CD14-positive monocyte (primary cell): ENCODE results near the gene EPOP. TPM values are rescaled to one million over a fixed set of nuclear protein-coding genes. Genes with fewer than 3 reads are reported as not detected.

ENCODE experiments used
- DNase-seq, 3 donors: peaks; one replicate each; pipeline ENCODE4 v3.0.0-alpha.2; 2011 to 2022
- H2AFZ ChIP-seq: 2 replicates; pipeline ENCODE4 v1.6.0; 2012; ENCODE audit warnings: mild to moderate bottlenecking, low read depth, low read length, inconsistent platforms; ENCODE audit not compliant: insufficient read depth, poor library complexity, severe bottlenecking
- H3K27ac ChIP-seq, 2 donors: 1 replicate in 1 of 2; 2 replicates in 1 of 2; pipeline ENCODE4 v1.5.1; 2012 to 2013; ENCODE audit warnings: low read length in 2 of 2, control low read depth in 1 of 2, inconsistent platforms in 1 of 2, low read depth in 1 of 2, mild to moderate bottlenecking in 1 of 2
- H3K27me3 ChIP-seq, 2 donors: one replicate each; pipeline versions ENCODE4 v1.6.0 to v1.6.1; 2011 to 2013; ENCODE audit warnings: low read length in 2 of 2; ENCODE audit not compliant: control insufficient read depth in 2 of 2, insufficient read depth in 2 of 2
- H3K36me3 ChIP-seq, 2 donors: replicated peaks in 1 of 2; 1 replicate in 1 of 2; 2 replicates in 1 of 2; pipeline versions ENCODE4 v1.5.1 to v1.6.1; 2012 to 2013; ENCODE audit warnings: low read length in 2 of 2, control low read depth in 1 of 2, inconsistent platforms in 1 of 2, mild to moderate bottlenecking in 1 of 2; ENCODE audit not compliant: insufficient read depth in 2 of 2, control insufficient read depth in 1 of 2
- H3K4me1 ChIP-seq, 2 donors: 1 replicate in 1 of 2; 2 replicates in 1 of 2; pipeline versions ENCODE4 v1.5.1 to v1.6.1; 2012 to 2013; ENCODE audit warnings: low read length in 2 of 2, control low read depth in 1 of 2, inconsistent platforms in 1 of 2, mild to moderate bottlenecking in 1 of 2, moderate library complexity in 1 of 2; ENCODE audit not compliant: insufficient read depth in 2 of 2, control insufficient read depth in 1 of 2
- H3K4me2 ChIP-seq: replicated peaks from 2 replicates; pipeline ENCODE3; 2012; ENCODE audit warnings: low read length, moderate library complexity, mild to moderate bottlenecking; ENCODE audit not compliant: poor library complexity, severe bottlenecking; ENCODE audit errors: extremely low read depth
- H3K4me3 ChIP-seq, 3 experiments: fragments of 200-600 bp in 1 of 3; sonication (generic) in 1 of 3; replicated peaks in 1 of 3; 1 replicate in 2 of 3; 2 replicates in 1 of 3; pipeline ENCODE4 v1.5.1; 2011 to 2013; ENCODE audit warnings: low read length in 3 of 3, mild to moderate bottlenecking in 3 of 3, control low read depth in 2 of 3, low read depth in 2 of 3, inconsistent platforms in 1 of 3, moderate library complexity in 1 of 3
- H3K79me2 ChIP-seq: 2 replicates; pipeline ENCODE4 v1.6.0; 2012; ENCODE audit warnings: mild to moderate bottlenecking, control low read depth, inconsistent platforms, low read length, moderate library complexity; ENCODE audit not compliant: insufficient read depth
- H3K9ac ChIP-seq: 2 replicates; pipeline ENCODE4 v1.6.0; 2017; ENCODE audit warnings: low read length, mild to moderate bottlenecking; ENCODE audit not compliant: insufficient read depth, poor library complexity, severe bottlenecking
- H3K9me3 ChIP-seq, 2 donors: replicated peaks in 1 of 2; 1 replicate in 1 of 2; 2 replicates in 1 of 2; pipeline versions ENCODE4 v1.5.1 to v1.6.1; 2012 to 2013; ENCODE audit warnings: low read length in 2 of 2, control low read depth in 1 of 2; ENCODE audit not compliant: control insufficient read depth in 1 of 2, insufficient read depth in 1 of 2
- H4K20me1 ChIP-seq: 2 replicates; pipeline ENCODE4 v1.6.0; 2012; ENCODE audit warnings: mild to moderate bottlenecking, low read length, control low read depth, moderate library complexity; ENCODE audit not compliant: insufficient read depth
- H3K27ac Mint-ChIP-seq, 7 donors: one replicate each; pipeline ENCODE4 v1.8.0; 2020; ENCODE audit warnings: mild to moderate bottlenecking in 7 of 7, mixed read lengths in 7 of 7, moderate library complexity in 6 of 7, inconsistent platforms in 2 of 7
- H3K27me3 Mint-ChIP-seq, 3 donors: one replicate each; pipeline ENCODE4 v1.8.0; 2021 to 2022; ENCODE audit warnings: low read depth in 3 of 3, mild to moderate bottlenecking in 3 of 3, mixed read lengths in 3 of 3, moderate library complexity in 3 of 3, inconsistent platforms in 1 of 3
- H3K36me3 Mint-ChIP-seq, 2 donors: one replicate each; pipeline ENCODE4 v1.8.0; 2020; ENCODE audit warnings: mixed read lengths in 2 of 2, inconsistent platforms in 1 of 2, mild to moderate bottlenecking in 1 of 2
- H3K4me1 Mint-ChIP-seq: one replicate; pipeline ENCODE4 v1.8.0; 2020; ENCODE audit warnings: mild to moderate bottlenecking, mixed read lengths
- H3K4me3 Mint-ChIP-seq, 2 donors: one replicate each; pipeline ENCODE4 v1.8.0; 2020; ENCODE audit warnings: mild to moderate bottlenecking in 2 of 2, mixed read lengths in 2 of 2, moderate library complexity in 1 of 2
- H3K9me3 Mint-ChIP-seq, 7 donors: one replicate each; pipeline ENCODE4 v1.8.0; 2020 to 2022; ENCODE audit warnings: mixed read lengths in 7 of 7, mild to moderate bottlenecking in 6 of 7, moderate library complexity in 6 of 7, inconsistent platforms in 2 of 7
- CTCF ChIP-seq: fragments of 200-600 bp; IDR thresholded peaks from one replicate; pipeline ENCODE4 v1.8.0; 2022; ENCODE audit warnings: antibody characterized with exemption, mild to moderate bottlenecking
- WGBS: methylation state at CpG from one replicate; pipeline ENCODE4 v1.1.5; 2013; ENCODE audit warnings: missing lambda C conversion rate; ENCODE audit not compliant: insufficient coverage; 5-methylcytosine and 5-hydroxymethylcytosine counted together
- intact Hi-C, 2 donors: fragments of 100-400 bp; cut with micrococcal nuclease; formaldehyde crosslinking; loops; one replicate each; pipeline versions ENCODE4 v1.15.0 to v1.15.1; 2023
- polyA plus RNA-seq, 3 donors: library from polyadenylated mRNA; depleted of rRNA in 1 of 3; unstranded in 2 of 3; stranded (reverse) in 1 of 3; fragments of 300-500 nt in 2 of 3; fragments of >200 nt in 1 of 3; fragmentation: Illumina TruSeq in 2 of 3; gene quantifications; 1 replicate in 2 of 3; 2 replicates in 1 of 3; pipeline ENCODE4 v1.2.3, GENCODE V29; 2012 to 2021

Gene EPOP
- polyA plus RNA-seq, 3 donors = 0.63 TPM; not detected in 2

GRCh38 chr17:38672788-38673706 is 1.7 kb downstream of the EPOP start:
- Mint-ChIP-seq H3K9me3 (peaks cover 0 to 33% (median 8%) of the 10 kb centered on the region in 7 donors), H3K4me3 (peak overlapping the region in 1 of 2 donors; percentile 84), H3K4me1 (peaks cover 27% of the 10 kb centered on the region), H3K36me3 (peaks cover 7 to 22% of the 10 kb centered on the region in 2 donors), H3K27ac (no peak overlapping the region), H3K27me3 (peaks cover 73 to 93% (median 88%) of the 10 kb centered on the region in 3 donors)
- H3K9ac ChIP-seq = no peak overlapping the region
- 1% methylated on average over 24 of the region's 46 CpGs for WGBS
- H3K4me3 ChIP-seq = peak overlapping the region in 1 of 3 experiments; percentile 73
- H3K27me3 ChIP-seq = peaks cover 71 to 74% of the 10 kb centered on the region in 2 donors
- intact Hi-C loops = no loop called here
- no peaks in the 10 kb centered on the region for H3K79me2 ChIP-seq
- peaks cover 0 to 13% of the 10 kb centered on the region in 2 donors for H3K9me3 ChIP-seq
- no peak for TF ChIP-seq CTCF
- no peaks in the 10 kb centered on the region for H3K36me3 ChIP-seq
- peak overlapping the region; percentile 83 for H3K4me2 ChIP-seq
- H3K27ac ChIP-seq = no peak overlapping the region
- peak overlapping the region; percentile 76 for H2AFZ ChIP-seq
- no peaks in the 10 kb centered on the region for H4K20me1 ChIP-seq
- peaks cover 16 to 30% of the 10 kb centered on the region in 2 donors for H3K4me1 ChIP-seq
- no peak for DNase-seq

GRCh38 chr17:38671939-38672720 is 2.6 kb downstream of the EPOP start:
- peaks cover 0 to 13% of the 10 kb centered on the region in 2 donors for H3K9me3 ChIP-seq
- no peaks in the 10 kb centered on the region for H3K79me2 ChIP-seq
- H2AFZ ChIP-seq = no peak overlapping the region
- Mint-ChIP-seq H3K36me3 (peaks cover 7 to 22% of the 10 kb centered on the region in 2 donors), H3K4me3 (peak overlapping the region in 1 of 2 donors; percentile 84), H3K27me3 (peaks cover 78 to 97% (median 87%) of the 10 kb centered on the region in 3 donors), H3K27ac (no peak overlapping the region), H3K4me1 (peaks cover 22% of the 10 kb centered on the region), H3K9me3 (peaks cover 0 to 33% (median 8%) of the 10 kb centered on the region in 7 donors)
- H3K27ac ChIP-seq = no peak overlapping the region
- DNase-seq = no peak
- intact Hi-C loops = no loop called here
- WGBS = 77% methylated on average over 2 of the region's 12 CpGs
- peaks cover 74 to 81% of the 10 kb centered on the region in 2 donors for H3K27me3 ChIP-seq
- peaks cover 15 to 24% of the 10 kb centered on the region in 2 donors for H3K4me1 ChIP-seq
- no peak for TF ChIP-seq CTCF
- no peak overlapping the region for H3K4me3 ChIP-seq
- no peaks in the 10 kb centered on the region for H3K36me3 ChIP-seq
- no peak overlapping the region for H3K9ac ChIP-seq
- no peaks in the 10 kb centered on the region for H4K20me1 ChIP-seq
- no peak overlapping the region for H3K4me2 ChIP-seq
